IPS DF 4.7 (cell line): ENCODE data around the gene RNF41.

ENCODE experiments used
- DNase-seq: peaks from one replicate; pipeline ENCODE4 v3.0.0-alpha.2; 2013; ENCODE audit warnings: low spot score; ENCODE audit errors: extremely low read depth

RNF41 gene

DNA sequence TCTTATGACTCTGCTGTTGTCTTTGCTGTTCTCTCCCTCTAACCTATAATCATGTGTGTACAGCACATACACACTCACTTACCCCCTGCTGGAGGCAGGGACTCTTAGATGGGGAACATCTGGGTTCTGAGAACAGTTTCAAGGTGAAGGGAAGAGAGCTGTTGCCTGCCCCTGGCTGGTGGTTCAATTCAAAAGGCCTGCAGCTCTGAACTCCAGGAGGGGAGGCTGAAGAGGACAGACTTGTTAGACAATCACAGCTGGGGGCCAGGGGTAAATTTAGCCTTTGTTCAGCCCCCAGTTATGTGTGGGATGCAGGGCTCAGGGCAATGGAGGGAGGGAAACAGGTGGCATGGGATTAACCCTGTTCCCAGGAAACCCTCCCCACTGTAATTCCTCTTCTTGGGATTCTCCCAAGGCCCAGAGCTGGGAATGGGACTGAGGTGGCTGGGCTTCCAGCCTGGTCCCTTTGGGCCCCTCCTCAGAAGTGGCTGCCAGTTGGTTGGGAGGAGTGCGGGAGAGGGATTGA is 67.4 kb downstream of the RNF41 start:
- no peak for DNase-seq

DNA sequence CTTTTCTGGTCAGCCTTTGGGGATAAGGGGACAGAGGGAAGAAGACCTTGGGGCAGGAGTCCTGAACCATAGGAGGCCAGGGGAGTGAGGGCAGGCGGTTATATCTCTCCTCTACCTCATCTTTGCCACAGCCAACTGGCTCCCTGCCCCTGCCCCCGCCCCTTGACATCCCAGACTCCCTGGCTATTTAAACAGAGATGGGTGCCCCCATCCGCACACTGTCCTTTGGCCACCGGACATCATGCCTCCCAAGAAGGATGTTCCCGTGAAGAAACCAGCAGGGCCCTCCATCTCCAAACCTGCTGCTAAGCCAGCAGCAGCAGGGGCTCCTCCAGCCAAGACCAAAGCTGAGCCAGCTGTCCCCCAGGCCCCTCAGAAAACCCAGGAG is 68.0 kb downstream of the RNF41 start:
- DNase-seq: no peak

DNA sequence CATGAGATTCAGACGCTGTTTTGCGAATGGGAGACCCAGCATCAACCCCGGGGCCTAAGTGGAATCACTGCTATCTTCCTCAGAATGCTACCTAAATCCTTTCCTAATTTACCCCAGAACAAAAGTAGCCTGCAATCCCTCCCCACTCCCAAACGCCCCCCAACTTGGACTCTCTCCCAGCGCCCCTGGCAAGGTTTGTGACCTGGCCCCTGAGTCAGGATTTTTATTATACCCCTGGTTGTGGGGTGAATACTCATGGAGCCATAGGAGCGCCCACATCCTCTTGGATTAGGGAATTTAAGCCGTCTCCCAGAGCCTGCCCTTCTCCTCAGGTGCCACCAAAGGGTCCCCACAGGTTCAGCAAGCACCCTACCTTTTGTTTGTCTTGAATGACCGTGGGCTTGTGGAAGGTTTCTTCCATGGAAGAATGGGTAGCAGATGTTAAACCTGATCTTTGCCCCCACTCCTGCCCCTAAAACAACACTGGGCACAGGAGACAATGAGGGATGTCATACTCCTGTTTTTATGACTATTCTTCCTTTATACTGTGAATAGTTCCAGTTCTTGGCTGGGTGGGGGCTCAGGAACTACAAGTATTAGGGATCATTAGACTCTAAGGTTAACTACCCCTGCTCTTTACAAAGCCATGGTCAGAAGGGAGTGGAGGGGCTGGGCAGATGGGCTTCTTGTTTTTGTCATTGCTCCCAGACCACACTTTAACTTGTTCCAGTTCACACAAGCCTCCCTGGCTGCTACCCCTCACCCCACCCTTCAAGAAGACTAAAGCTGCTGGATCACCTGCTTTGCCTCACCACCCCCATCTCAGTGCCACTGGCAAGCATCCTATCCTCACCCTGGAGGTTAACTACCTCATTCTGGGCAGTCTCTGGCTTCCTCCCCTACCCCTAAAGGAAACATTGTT is 68.7 kb downstream of the RNF41 start:
- DNase-seq: no peak
